GM19438 (cell line): ENCODE results near the gene BNC2.

Source experiments
- ATAC-seq: cut with Tn5 transposase; IDR thresholded peaks from one replicate; pipeline ENCODE4 v1.9.1; 2021; ENCODE audit warnings: low read depth; ENCODE audit not compliant: unreplicated experiment

Gene BNC2

DNA sequence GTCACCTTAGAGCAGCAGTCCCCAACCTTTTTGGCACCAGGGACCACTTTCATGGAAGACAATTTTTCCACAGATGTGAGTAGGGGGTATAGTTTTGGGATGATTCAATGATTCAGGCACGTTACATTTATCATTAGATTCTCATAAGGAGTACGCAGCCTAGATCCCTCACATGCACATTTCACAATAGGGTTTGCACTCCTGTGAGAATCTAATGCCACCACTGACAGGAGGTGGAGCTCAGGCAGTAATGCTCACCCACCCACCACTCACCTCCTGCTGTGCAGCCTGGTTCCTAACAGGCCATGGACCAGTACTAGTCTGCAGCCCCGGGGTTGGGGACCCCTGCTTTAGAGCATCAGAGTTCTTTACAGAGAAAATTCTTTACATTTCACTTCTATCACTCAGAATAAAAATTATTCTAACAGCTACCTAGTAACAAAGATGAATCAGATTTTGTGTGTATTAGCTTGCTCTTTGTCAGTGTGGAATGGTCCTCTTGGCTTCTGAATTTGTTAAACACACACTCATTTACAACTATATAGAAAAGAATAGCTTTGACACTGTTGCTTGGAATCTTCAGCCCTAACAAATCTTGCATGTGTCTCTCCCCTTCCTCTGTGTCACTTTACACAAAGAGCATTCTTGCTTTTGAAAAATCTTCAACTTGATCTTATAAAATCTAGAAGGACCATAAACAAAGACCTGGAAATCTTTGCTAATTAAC lies 438.6 kb downstream of the BNC2 start:
- ATAC-seq: no peak

DNA sequence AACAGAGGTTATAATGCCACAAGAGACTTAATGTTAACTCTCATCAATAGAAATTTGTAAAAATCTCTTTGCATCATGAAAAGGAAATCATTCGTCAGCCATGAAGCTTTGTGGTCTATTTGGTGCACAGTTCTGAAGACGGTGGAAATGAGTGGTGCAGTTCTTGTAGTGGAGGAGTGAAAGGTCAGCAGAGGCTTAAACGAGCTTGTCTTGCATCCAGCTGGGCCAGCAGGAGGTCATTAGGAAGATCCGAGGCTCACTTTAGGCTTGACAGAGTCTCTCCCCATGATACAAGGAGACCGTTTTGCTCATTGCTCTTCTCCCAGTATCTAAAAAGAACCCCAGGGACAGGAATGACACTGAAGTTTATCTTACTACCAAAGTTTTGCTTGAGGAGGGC lies 440.8 kb downstream of the BNC2 start:
- ATAC-seq: no peak

DNA sequence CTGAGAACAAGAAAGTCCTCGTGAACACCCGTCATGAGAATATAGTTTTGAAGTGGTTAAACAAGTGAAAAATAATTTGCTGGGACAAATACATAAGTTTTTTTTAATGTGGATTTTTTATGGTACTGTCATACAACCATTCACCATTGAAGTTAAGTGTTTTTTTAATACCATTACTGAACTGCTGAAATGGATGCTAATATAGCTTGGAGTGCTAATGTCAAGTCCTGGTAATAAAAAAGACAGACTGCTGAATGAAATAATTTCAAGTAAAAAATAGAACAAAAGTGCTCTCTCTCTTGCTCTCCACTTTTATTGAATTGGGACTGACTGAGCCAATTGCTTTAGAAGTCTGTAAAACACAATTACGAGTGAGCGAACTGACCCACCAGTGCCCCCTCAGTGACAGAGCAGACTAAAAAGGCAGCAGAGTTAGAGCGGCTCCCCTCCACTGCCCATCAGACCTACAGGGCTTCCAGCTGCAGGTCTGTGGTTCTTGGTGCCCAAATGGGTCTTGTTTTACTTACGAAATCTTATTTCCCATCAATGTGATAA lies 442.5 kb downstream of the BNC2 start:
- no peak for ATAC-seq

DNA sequence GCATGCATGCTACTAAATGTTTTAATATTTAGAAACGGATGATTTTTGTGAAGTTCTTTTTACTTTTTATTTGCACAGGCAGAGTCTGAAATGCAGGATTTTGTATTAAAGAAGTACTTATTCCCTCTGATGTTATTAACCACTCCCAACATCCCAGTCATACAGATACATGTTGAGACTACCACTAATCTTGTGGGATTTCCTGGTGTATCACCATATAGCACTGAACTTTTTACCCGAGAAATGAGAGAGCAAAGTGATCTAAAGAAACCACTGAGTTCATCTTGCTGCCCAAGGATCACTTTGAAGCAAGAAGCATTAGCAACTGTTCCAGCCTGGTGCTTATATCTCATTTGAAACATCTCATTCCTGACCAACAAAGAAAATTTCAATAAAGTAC lies 443.8 kb downstream of the BNC2 start:
- no peak for ATAC-seq

DNA sequence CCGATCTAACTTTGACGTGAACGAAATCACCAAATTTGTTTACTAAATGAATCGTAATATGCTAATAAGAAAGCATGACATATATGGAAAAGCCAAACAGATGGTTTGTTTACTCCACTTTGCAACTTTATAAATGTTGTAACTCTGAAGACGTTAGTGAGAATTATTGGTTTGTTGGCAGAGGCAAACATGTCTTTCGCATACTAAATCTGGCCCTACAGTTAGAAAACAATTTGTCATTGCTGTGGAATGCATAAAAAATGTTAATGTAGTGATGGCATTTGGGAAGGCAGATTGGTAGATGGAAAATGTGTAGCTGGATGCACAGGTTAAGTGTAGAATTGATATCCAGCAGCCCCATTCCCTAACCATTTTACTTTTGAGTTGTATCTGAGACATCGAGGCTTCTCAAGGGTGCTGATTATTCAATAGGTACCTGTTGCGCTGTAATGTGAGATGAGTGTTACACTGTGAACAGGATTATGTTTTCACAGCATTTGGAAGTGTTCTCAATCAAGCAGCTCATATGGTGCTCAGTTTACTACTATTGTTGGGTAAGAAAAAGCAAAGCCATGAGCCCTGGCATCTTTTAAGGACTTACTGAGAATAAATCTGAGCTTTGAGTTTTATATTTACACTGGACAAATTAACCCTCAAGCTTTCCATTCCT lies 444.8 kb downstream of the BNC2 start:
- ATAC-seq: no peak

DNA sequence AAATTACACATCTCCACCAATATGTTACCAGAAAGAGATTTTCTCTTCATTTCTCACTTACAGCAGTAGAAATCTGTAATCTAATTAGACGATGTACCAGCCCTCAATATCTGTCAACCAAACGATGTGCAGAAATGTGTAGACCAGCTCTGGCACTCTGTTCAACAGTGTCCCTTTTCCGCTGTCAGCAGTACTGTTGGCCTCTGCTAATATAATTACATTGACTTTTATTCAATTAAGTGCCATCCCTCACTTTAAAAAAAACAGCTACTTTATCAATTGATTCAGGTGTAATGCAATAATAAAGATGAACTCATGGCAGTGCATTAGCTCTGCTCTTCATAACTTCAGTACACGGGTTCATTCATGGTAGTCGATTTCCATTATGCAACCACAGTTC lies 448.4 kb downstream of the BNC2 start:
- ATAC-seq: no peak

DNA sequence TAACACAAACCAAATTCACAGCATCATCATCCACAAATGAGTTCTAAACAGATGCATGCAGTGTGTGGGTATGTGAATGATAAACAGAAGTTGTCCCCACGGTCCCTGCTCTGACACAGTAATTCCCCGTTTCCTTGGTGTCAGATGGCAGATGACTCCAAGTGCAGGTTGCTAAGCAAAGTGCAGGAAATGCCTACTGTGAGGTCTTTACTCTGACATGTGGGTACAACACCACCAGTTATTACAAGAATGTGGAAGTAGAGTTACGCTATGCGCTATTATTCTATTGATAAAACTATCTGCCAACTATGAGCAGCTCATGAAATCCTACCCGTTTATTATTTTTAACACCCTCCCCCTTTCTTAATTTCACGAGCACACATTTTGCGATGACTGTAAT lies 448.9 kb downstream of the BNC2 start:
- no peak for ATAC-seq

DNA sequence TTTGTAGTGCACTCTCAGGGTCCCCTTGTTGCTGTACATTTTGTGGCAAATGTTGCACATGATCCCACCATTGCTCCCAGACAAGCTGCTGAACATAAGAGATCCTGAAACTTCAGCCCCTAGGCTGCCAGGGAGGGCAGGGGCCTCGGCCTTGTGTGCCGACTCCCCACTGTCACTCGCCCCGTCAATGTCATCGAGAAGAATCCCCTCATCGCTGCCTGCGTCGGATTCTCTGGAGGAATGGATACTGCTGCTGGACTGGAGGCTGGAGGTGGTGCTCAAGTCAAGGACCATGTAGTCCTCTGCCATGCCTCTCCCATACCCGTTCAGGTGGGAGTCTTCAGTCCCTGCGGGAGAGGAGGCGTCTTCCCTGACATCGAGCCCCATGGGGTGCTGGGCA lies 451.3 kb downstream of the BNC2 start:
- no peak for ATAC-seq

DNA sequence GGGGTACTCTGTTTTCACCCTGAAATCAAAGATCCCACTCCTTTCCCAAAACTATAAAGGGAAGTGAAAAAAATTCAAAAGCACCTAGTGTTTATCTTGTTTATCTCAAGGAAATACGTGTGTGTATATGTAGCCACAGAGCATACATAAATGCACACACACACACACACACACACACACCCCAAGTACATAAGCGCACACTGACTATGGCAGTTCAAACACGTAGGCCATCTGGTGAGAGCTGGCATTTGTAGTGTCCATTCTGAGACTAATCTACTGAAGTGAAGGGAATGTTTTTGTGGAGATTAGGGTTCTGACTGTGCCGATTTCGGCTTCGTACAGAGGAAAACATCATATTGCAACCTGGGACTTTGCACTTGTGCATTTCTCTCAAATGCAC lies 451.7 kb downstream of the BNC2 start:
- no peak for ATAC-seq

DNA sequence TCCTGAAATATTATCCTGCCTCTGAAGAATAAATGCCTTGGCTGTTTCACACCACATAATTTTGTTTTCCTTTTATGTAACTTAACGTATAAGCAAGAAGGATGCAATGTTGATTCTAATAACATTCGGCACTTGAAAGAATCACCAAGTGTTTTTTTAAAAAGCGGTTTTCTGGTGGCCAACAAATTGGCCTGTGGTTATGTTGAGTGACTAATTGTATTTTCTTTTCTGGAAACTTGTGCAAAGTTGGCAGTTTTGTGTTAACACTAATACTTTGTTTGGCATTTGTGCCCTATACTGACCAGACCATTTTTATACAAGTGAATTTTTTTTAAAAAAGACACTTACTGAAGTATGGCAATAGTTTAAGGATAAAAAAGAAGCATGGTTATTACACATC lies 452.7 kb downstream of the BNC2 start:
- no peak for ATAC-seq

DNA sequence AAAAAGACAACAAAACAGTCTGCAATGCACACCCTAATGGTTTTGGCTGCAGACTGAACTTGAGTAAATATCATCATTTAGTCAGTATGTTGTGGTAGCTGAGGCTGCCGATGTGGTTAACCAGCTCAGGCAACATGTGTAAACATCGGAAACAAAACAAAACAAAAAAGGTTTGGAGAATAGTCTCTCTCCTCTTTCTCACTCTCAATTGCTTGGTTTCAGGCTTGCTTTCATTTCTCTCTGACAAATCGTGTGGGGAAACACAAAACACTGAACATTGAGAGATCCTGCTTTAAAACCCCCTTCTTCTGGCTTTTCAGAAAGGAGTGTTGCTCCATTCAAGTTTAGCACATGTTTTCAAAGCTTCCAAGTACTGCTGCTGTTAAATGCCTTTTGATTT lies 453.3 kb downstream of the BNC2 start:
- no peak for ATAC-seq

DNA sequence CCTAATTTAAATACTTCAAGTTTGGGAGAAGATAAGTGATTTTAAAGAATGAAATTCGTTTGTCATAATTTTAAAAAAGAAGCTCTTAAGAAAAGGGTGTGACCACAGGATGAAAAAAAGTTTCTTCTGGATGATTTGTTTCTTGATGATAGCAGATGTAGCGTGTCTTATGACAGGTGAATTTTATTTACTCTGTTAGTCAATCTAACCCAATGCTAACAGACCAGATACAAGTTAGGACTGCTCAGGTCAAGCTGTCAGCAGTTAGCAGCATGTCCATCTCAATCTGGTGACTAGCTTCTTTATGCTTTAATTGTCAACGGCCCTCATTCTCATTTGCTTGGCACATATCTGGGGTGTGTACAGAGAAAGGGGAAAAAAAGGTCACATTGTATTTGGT lies 456.0 kb downstream of the BNC2 start:
- ATAC-seq: no peak

DNA sequence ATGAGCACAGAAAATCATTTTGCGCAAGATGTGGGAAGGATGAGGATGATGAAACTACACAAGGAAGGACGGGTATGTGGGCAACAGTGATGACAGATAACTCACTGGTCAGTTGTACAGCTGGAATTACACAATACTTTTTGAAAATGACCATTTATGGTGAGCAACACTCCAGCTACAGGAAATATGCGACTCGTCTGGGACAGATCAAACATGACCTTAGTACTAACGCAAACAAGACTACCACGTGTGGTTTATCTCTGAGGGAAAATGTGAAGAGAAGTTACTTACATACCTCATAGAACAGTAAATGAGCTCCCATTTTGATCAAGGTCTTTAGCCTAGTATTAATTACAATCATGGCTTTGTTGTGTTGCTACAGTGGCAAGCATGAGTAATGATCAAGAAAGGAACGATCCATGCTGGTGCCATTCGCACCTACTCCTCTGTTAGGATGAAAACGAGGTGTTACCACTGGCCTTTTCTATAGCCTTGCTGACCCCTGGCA lies 456.9 kb downstream of the BNC2 start:
- ATAC-seq: no peak

DNA sequence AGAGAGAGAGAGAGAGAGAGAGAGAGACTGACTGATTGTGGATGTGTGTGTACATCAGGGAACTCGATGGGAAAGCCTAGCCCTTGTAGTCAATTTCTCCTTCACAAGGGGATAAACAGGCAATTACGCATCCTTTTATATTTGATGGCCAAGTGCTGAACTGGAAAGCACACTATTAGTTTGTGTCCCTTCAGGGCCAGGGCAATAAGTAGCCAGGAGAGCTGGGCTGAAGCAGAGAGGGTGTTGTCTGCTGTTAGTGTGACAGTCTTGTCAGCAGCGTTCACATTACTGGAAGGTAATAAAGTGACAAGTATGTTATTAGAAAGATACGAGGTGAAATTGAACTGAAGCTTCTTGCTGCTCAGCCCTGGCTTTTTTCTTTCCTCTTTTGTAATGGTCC lies 457.7 kb downstream of the BNC2 start:
- no peak for ATAC-seq

DNA sequence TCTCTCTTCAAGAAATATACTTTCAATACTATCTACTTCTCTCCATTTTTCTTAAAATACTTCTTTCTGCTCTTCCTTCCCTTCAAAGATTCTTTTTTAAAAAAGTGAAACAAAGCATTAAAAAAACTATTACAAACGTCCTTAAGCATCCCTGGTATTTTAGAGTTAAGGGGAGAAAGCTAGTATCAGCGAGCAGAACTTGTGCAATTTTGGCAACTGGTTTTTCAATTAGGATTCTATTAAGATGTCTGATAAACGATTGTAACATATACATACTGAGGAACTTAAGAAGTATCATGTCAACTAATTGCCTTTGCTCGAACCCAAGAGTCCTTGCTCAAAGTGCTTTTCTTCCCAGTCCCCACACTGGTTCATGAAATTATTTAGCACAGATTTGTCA lies 459.2 kb downstream of the BNC2 start:
- ATAC-seq: no peak

DNA sequence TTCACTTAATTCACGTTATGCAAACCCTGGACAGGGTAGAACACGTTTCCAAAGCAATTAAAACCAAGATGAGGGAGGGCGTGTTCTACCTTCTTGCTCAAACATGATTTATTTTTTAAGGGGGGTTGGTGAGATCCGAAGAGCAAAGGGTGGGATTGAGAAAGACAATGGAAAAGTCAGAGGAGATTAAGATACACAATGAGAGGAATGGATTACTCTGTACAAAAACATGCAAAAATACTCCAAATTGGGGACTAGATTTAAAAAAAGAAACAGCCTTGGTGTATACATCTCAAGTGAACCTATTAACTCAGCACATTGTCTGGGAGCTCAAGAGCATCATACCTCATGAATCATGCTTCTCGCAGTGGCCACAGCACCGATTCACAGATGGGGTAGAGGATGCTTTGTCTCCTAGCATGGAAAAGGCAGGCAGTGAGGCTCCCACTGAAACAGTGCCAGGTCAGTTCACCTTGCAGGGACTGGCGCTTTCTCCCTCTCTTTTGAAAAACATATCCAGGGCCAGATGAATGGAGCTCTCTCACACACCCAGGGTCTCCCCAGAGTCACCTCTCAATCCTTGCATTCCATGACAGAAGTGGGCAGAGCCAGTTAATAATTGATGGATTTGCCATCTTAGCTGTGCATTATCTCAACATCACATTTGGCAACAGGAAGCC lies 459.7 kb downstream of the BNC2 start:
- ATAC-seq: no peak

DNA sequence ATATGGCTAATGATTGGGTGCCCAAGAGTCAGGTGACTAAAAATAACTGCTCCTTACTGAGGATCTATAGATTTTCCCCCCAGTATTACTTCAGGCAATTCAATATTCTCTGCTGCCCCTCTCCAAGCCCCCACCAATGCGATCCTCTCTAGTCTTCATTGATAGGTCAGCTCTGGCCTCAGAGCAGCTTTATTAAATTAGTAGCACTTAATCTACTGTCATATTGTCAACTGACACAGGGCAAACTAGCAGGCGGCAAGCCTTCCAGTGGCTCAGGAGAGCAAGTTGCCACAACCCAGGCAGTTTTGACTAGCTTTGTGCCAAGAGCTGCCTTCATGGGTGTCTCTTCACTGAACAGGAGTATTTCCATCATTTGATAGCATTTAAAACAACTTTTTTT lies 462.9 kb downstream of the BNC2 start:
- ATAC-seq: no peak

DNA sequence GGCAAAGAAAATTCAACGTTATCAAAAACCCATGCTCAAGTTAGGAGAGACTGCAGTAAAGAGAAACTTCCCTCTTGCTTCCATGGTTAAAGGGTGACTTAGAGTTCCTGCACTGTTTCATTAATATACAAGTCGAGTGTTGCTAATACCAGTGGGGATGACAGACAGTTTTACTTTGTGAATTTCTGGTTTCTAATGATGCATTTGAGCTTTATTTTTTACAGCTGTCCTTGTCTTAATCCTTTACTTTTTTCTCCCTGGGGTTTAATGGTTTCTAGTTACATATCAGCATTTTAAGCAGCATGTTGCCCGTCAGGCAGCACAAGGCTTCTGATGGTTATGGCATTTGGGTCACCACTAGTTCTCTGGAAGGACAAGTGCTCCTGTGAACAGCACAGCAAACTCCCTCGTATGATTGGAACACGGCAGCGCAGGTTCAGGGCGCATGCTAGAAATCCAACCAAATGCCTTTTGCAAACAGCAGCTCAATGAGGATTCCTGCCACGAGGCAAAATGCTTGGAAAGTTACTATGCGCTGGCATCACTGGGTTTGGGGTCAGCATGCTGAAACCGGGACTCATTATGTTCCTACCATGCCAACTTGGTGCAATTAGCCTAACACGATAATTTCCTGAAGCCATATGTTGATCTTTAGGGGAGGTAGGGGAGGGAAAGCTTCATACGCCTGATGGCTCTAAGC lies 463.8 kb downstream of the BNC2 start:
- ATAC-seq: no peak

DNA sequence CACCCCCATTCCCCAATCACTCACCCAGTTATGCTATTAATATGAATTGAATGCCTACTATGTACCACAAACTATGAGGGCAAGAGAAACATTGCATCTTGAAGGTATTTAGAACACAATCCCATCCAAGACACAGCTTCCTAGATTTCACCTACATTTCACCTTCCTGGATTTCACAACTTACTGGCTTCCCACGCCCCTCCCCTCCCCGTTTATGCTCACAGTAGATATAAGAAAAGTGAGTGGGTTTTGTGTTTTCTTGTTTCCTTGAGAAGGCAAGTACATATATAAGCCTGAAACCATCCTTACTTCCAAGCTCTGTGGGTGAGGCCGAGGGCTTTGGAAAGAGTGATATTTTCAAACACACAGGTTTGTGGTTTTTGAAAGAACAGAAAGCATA lies 465.0 kb downstream of the BNC2 start:
- ATAC-seq: no peak

DNA sequence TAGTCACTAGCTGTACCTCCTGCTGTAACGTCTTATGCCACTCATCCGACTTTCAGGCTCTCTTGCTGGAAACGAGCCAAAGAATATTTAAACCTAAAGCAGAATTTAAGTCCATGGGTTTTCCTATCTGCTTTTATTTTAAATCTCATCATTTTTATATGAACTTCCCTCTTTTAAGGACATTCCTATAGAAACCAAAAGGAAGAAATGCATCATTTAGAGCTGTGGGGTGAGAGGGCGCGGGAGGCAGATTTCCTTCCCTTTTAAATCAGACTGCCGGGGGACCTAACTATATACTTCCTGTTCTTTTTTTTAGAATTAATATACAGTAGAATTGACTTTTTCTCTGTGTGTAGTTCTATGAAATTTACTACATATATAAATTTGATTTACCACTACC lies 468.8 kb downstream of the BNC2 start:
- no peak for ATAC-seq

DNA sequence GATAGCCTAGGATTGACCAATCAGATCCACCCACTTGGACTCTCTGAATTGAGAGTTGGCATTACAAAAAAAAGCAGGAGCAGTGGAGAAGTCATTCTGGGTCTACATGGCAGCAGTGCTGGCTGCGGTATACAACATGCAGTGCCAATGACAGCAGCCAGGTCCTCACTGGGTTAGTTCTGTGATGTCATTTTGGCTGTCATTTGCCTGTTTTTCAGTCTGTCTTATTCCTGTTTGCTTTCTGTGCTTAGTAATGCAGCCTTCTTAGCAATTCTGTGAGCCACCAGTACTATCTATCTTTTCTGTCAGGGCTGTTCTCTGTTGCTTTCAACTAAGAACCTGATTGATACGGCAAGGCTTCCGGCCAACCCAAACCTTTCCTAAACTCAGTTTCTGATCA lies 471.8 kb downstream of the BNC2 start:
- no peak for ATAC-seq
